Muscle of back (tissue), 11 donors: ENCODE measurements around the gene GCH1. TPM values are rescaled to one million over a fixed set of nuclear protein-coding genes. Genes with fewer than 3 reads are reported as not detected.

Source experiments
- DNase-seq, 3 donors: peaks; one replicate each; pipeline versions ENCODE4 v3.0.0 to v3.0.0-alpha.2; 2013
- polyA plus RNA-seq, 10 donors: library from polyadenylated mRNA; unstranded; fragments of 120-200 nt; gene quantifications; one replicate each; pipeline ENCODE4 v1.2.1, GENCODE V29; 2013; ENCODE audit not compliant: insufficient read length in 10 of 10

Gene GCH1
- polyA plus RNA-seq, 10 donors = 3.5 to 6.8 (median 4.5) TPM

GRCh38 chr14:54823757-54824549, 78.7 kb downstream of the GCH1 start:
- no peak for DNase-seq

DNA sequence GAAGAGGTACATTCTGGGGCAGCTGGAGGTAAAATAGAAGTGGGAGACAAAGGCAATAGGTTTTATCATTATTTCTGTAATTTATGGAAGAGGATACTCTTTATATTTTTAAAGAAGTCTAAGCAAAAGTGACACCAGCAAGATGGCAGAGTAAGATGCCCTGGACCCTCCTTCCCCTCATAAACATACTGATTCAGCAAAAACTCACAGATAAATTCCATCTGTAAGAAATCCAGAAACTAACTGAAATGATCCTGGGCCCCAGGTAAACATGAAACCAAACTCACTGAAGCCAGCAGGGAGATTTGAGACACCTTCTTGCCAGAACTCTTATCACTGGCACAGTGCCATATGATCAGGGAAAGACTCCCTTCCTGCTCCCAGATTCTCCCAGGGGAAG, 79.9 kb downstream of the GCH1 start:
- no peak for DNase-seq

DNA sequence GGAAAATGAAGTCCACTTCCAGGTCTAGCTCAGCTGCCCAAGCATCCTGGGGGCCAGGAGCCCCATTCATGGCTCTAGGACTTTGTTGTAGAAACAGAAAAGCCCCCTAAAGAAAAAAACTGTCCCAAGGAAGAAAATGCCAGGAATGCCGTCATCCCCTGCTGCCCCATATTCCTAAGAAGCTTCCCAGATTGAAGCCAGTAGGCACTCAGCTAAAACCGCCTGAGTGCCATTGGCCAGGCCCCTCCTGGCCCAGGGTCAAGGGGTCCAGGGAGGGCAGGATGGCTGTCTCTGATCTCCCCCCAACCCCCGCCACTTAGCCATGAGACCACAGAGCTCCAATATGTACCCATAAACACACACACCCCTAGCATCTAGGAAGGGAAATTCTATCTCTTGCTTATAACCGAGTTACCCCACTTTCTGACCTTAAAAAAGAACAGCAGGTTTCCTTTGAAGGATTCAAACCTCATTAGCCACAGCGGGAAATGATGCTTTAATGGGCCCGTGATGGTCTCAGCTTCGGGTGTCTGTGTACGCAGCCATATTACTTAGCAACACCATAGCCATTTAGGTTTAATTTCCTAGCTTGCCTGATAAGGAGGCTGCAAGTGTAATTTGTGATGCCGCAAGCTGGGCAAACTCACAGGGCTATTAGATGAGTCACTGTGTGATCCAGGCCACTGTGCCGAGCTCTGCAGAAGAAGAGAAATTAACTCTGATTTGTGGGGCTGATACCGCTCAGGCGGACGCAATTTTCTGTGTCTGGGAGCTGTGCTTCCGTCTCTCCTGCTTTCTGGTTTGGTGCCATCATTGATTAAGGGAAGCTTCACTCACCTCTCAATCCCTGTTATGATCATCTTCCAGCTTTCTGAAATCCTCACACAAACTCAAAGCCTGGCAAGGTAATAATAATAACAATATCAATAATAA, 84.2 kb downstream of the GCH1 start:
- DNase-seq = peak in 1 of 3 donors; percentile 33

DNA sequence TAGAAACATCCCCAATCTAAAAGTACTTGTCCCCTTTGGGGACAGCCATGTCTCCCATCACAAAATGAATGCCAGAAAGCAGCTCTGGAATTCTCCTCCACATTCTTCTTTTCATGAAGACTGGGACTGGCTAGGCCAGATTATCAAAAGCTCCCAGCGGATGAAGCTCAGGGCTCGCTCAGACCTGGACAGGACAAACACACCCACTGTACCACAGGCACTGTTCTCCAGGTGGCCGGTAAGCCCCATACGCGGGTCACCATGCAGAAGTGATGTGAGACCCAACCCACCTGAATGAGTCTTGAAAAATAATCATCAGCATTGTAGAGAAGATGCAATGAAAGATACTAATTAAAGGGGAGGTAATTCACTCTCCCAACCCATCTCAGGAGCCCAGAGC, 85.1 kb downstream of the GCH1 start:
- DNase-seq = no peak

GRCh38 chr14:54816450-54816849, 86.2 kb downstream of the GCH1 start:
- no peak for DNase-seq

- no peak for DNase-seq
Observed at GRCh38 chr14:54815515-54815914, 87.1 kb downstream of the GCH1 start.

GRCh38 chr14:54815016-54815415, 87.6 kb downstream of the GCH1 start:
- DNase-seq = peak; percentile 15 to 38 (median 18)

- DNase-seq = no peak
Observed at GRCh38 chr14:54814076-54814475, 88.5 kb downstream of the GCH1 start.

DNA sequence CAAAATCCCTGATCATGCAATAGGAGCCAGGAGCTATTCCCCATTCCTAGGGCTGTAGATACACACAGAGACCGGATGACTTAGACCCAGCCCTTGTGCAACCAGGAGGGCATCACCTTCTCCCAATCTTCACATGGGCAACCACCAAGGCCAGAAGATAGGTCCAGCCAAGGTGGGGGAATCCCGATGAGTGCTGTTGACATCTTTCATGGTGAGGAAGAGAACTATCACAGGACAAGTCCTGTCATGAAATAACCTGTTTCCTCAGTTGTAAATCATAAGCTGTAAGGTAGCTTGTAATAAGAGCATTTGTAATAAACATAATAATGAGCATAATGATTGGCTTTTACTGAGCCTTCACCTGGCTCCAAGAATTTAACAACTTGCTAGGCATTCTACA, 89.5 kb downstream of the GCH1 start:
- no peak for DNase-seq

GRCh38 chr14:54812617-54813016, 90.0 kb downstream of the GCH1 start:
- no peak for DNase-seq

GRCh38 chr14:54809767-54810166, 92.9 kb downstream of the GCH1 start:
- DNase-seq = no peak

GRCh38 chr14:54808326-54809161, 94.1 kb downstream of the GCH1 start:
- no peak for DNase-seq

- DNase-seq = no peak
Observed at GRCh38 chr14:54807881-54808280, 94.7 kb downstream of the GCH1 start.

DNA sequence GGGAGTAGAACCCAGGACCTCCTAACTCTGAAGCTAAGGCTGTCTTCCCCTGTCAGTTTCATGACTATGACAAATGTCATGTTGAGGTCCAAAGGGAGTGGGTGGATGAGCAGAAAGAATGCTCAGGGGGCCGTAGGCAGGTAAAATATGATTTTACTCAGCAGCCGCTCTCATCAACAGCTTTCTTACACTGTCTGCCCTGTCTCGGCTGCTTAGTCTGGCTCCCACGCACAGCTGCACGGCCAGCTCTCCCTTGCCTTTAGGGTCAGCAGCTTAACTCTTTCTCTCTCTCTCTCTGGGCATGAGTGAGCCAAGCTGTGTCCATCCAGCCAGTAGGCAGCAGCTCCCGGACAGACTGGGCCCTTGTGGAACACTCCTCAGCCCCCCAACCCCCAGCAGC, 95.2 kb downstream of the GCH1 start:
- DNase-seq = no peak

DNA sequence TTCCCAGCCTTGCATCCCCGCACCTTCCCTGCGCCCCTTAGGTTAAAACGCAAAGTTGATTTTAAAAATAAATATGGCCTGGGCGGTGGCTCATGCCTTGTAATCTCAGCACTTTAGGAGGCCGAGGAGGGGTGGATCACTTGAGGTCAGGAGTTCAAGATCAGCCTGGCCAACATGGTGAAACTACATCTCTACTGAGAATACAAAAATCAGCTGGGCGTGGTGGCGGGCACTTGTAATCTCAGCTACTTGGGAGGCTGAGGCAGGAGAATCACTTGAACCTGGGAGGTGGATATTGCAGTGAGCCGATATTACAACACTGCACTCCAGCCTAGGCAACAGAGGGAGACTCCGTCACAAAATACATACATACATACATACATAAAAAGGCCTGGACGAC, 96.0 kb downstream of the GCH1 start:
- DNase-seq = no peak

GRCh38 chr14:54805445-54806322, 96.9 kb downstream of the GCH1 start:
- peak; percentile 77 to 91 (median 86) for DNase-seq

DNA sequence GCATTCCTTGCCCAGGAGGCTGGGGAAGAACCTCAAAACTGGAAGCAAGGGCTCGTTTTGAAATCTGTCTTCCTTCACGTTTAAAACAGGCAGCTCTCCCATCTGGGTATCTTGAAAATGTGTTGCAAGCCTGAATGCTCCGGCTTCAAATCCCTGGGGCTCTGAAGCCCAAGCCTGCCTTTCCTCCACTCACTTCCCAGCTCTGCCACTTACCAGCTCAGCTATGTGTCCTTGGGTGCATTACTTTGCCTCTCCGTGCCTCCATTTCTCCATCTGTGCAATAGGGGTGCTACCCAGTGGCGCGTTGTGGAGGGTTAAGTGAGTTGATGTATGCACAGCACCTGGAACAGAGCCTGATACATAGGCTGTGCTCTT, 97.6 kb downstream of the GCH1 start:
- no peak for DNase-seq

DNA sequence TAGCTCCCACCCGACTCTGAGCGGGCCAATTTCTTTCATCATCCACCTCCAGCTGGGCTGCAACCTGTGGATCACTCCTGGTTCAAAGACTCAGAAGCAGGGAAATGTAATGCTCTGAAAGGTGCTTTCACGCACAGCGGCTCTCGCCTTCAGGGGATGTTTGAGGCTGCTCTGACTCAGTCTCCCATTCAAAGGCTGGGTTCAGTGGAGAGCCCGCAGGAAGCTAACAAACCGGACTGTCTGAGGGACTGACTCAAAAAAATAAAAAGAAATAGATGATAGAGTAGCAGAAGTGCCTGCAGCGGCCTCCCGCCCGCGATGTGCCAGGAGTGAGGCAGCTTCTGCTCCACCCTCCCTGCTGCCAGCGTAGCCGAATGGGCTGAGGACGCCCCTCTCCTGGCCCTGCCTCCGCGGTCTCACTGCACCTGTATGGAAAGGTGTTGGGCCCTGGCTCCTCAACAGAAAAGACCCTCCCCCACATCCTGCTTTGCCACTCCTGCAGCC, 98.0 kb downstream of the GCH1 start:
- DNase-seq = no peak

DNA sequence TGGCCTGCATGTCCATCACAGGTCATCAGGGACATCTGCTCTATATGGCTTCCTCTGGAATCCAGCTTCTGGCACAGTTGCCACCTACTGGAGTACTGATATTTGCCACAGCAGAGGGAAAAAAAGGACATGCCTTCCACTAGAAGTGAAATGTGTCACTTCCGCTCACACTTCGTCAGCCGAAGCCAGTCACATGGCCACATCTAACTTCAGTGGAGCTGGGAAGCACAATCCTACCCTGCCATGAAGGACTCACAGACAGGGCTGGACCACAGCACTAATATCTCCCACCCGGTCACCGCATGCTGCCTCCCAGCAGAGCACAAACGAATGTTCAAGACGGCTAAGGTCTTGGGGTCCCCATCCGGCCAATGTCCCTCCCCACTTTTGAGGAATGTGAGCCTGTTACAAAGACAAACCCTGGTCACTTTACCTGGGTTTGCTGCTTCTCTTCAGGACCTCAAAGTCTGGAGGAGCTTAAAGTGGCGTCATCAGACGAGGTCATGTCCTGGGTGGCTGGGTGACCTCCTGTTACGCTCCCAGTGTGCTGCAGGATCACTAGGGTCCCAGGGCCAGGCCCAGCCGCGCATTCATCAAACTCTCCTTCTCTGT, 98.6 kb downstream of the GCH1 start:
- DNase-seq = no peak

DNA sequence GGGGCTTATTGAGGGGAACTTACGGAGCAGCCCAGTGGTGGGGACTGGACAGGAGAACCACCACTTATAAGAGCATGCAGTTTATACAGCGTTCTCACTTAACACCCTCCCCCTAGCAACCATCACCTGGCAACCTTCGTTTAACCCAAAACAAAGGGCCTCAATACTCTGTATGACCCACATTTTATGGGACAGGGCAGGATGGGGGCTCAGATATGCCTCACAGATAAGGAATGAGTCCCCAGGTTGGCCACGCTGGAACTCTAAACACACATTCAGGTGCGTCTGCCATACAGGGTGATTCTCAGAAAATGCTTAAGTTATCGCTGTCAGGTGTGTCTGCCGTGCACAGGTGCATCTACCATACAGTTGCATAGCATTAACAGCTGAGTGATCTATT, 99.2 kb downstream of the GCH1 start:
- DNase-seq = no peak
